SU-DHL-6 (cell line): Measurements from ENCODE around the gene EIF4B.

Source experiments
- CTCF ChIP-seq: fragments of 200-600 bp; sonication (generic); IDR thresholded peaks from one replicate; pipeline ENCODE4 v1.5.1; 2017; ENCODE audit warnings: antibody characterized with exemption, mild to moderate bottlenecking, low read length, moderate library complexity; ENCODE audit not compliant: insufficient read depth, poor library complexity, severe bottlenecking
- EZH2phosphoT487 ChIP-seq: fragments of 200-600 bp; sonication (generic), shearing (Covaris generic); conservative IDR thresholded peaks from 2 replicates; pipeline ENCODE4 v1.6.1; 2018; ENCODE audit warnings: mild to moderate bottlenecking, antibody characterized with exemption, low read length, moderate library complexity, mixed read lengths

GRCh38 chr12:53056296-53056695 lies 50.0 kb downstream of the EIF4B start:
- TF ChIP-seq CTCF (no peak), EZH2phosphoT487 (no peak)
